Stimulated activated CD4-positive, alpha-beta T cell treated with anti-CD3 and anti-CD28 coated beads, Interleukin-2, amount 100 ng/mL, for 48 hours (primary cell): Measurements from ENCODE around the gene LBP.
"Not testable (repeated sequence)": the region's sequence is repeated elsewhere in the genome, so short reads cannot be mapped to it uniquely, and the experiment has no call there.

Experiments used
- DNase-seq, 2 donors: peaks; one replicate each; pipeline ENCODE4 v3.0.0-alpha.2; 2020

Gene LBP

DNA sequence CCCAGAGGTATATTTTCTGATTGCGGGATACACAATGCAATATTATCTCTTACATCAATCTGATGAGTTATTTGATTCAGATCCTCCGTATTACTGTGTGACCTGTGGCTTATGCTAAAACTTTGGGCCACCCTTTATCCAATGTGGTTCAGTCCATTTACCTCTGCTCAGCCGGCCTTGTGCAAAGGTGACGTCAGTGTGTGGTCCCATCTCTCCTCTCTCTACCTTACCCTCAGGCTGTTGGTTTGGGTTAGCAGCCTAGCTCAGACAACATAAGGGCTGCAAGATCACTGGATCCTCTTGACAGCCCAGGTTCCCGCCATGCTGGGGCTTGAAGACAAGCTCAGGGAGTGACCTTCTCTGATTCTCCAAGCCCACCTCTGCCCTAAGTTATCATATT is 55.8 kb downstream of the LBP start:
- DNase-seq: no peak

GRCh38 chr20:38402816-38403215 is 56.5 kb downstream of the LBP start:
- no peak for DNase-seq

GRCh38 chr20:38404016-38404415 is 57.7 kb downstream of the LBP start:
- DNase-seq: no peak

GRCh38 chr20:38405132-38405531 is 58.9 kb downstream of the LBP start:
- no peak for DNase-seq

DNA sequence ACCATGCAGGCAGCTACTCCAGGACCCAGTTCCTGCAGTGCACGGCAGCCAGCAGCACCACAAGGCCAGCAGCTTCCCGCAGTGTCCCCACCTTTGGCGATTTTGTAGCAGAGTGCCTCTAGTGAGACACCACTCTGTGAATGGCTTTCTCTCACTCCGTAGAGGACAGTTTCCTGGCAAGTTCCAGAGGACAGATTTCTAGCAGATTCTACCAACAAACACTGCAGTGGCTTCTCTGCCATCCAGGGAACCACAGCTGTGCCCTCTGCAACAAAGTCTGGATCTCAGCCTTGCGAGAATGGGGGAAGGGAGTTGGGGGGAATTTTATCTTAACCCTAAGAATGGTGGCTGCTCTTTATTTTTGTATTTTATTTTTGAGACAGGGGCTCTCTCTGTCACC is 60.2 kb downstream of the LBP start:
- DNase-seq: no peak

GRCh38 chr20:38407321-38407720 is 61.0 kb downstream of the LBP start:
- no peak for DNase-seq

DNA sequence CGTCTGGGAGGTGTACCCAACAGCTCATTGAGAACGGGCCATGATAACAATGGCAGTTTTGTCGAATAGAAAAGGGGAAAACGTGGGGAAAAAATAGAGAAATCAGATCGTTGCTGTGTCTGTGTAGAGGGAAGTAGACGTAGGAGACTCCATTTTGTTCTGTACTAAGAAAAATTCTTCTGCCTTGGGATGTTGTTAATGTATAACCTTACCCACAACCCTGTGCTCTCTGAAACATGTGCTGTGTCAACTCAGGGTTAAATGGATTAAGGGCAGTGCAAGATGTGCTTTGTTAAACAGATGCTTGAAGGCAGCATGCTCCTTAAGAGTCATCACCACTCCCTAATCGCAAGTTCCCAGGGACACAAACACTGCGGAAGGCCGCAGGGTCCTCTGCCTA is 61.5 kb downstream of the LBP start:
- DNase-seq: not testable (repeated sequence)

DNA sequence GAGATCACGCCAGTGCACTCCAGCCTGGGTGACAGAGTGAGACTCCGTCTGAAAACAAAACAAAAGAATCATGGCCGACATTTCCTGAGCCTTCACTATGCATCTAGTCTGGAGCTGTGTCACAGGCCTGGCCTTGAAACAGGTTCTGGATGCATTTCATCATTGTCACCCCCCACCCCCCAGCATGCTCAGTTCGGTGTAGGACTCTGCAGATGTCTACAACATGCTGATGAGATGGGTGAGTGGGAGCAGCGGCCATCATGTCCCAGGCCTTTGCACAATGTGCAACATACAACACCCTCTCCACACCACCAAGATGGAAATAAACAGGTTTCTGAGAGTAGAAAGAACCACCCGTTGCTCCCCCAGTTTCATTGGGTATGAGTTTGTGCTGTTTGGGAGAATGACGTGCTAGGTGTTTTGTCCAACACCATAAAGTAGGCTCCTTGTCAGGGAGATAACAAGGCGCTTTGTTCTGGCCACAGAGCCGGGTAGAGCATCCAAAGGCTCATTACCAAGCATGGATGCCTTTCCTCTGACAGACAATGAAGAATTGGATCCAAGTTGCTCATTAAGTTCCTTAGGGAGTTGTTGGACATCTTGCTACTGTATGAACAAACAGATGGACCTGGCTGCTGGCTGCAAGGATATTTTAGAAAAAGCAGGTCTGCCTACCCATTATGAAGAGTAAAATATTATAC is 66.7 kb downstream of the LBP start:
- DNase-seq: no peak

- no peak for DNase-seq
These were observed 68.6 kb downstream of the LBP start for GRCh38 chr20:38414769-38415450.

DNA sequence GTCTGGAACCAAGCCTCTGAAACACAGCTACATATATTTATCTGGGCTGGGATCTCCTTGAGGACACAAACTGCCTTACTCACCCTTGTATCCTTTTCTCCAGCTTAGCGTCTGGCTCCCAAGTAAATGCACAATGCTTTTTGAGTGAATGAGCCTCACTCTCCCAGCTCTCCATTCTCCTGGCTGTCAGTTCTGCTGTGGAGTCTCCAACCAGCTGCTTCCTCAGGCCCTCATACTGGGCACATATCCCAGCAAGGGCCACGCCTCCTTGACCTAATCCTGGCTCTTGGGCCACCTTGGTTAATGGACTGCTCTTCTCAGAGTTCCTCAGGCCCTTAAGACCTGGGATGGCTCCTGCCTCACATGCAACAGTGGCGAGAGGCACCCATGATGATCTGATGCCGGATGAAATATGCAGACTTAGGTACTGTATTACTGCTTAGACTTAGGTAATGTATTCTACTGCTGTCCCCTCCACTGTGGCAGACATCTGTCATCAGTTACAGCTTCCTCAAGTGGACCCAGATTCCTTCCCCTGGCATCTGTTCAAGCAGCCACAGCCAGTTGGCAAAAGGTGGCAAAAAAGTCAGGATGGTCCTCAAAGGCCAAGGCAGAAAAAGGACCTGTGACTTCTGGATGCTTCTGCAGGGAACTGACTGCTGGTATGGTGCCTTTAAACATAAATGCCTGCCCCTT is 72.4 kb downstream of the LBP start:
- DNase-seq: no peak

DNA sequence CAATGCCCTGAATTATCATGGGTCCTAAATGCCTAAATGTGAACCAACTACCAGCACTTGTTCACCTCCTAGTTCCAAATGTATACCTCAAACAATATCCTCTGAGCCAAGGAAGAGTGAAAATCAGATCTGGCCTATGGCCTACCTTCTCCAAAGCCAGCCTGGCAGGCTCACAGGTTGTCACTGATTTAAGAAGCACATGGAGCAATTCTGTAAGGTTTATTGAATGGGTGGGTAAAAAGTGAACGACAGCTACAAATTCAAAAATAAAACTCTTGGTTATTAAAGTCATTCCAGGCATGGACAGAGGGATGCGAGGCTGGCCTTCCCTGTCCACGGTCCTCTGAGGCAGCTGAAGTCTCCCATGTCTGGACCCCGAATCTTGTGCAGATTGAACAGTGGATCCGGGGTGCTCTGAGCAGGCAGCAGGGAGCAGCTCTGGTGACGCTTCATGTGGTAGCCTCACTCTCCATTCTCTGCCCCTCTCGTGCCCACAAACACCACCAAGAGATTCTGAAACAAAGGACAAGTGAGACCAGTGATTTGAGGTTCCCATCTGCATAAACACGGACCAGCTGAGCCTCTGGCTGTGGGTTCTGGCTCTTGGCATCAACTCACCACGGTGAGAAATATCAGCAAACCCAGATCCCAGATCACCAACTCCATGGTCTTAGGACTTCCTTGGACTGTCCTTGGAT is 74.3 kb downstream of the LBP start:
- no peak for DNase-seq

DNA sequence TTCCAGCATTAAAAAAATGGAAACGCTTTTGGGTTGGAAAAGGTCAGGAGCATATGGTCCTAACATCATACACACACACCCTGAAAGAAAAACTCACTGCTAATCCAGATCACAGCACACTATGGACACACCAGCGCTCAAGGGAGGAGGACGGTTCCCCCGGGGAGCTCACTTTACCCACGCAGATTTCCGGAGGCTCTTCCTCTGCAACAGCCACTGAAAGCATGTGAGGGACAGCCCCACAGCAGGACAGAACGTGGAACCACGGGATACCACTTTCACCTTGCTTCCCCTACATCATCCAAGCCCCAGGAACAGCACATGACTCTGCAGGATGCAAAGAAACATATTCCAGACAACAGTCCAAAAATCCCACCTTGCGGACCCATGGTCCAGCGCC is 75.6 kb downstream of the LBP start:
- DNase-seq: no peak

DNA sequence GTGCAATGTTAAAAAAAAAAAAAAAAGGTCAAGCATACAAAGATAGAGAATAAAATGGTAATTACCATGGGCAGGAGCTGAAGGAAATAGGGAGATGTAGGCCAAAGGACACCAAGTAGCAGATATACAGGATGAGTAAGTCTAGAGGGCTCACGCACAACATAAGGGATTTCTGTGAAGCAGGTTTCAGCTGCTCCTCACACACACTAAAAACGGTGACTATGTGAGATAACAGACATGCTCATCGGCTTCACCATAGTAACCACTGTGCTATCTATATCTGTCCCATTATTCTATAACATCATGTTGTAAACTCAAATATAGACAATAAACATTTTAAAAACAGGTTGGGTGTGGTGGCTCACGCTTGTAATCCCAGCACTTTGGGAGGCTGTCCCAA is 77.3 kb downstream of the LBP start:
- no peak for DNase-seq

- no peak for DNase-seq
These were observed 78.1 kb downstream of the LBP start for GRCh38 chr20:38424401-38424800.

GRCh38 chr20:38426006-38426897 is 80.0 kb downstream of the LBP start:
- no peak for DNase-seq
